Common myeloid progenitor, CD34-positive (primary cell): Measurements from ENCODE around the gene OTOS.

Experiments
- CTCF ChIA-PET: fragments of 350-600 bp; sonication (Branson Sonifier 250); formaldehyde crosslinking; loops from one replicate; lab custom pipeline; 2021; ENCODE audit warnings: antibody characterized with exemption; lab: Charles Lee
- POLR2A ChIA-PET: fragments of 350-600 bp; sonication (Branson Sonifier 250); formaldehyde crosslinking; loops from one replicate; lab custom pipeline; 2021; ENCODE audit warnings: antibody characterized with exemption; lab: Charles Lee
- DNase-seq, 3 donors: peaks; one replicate each; pipeline versions ENCODE4 v3.0.0 to v3.0.0-alpha.2; 2013
- H3K27ac ChIP-seq, 2 experiments: 1 replicate in 1 of 2; 2 replicates in 1 of 2; pipeline ENCODE4 v1.7.0; 2013; ENCODE audit warnings: inconsistent platforms in 2 of 2, low read length in 2 of 2, mild to moderate bottlenecking in 2 of 2, low read depth in 1 of 2, moderate library complexity in 1 of 2; ENCODE audit not compliant: severe bottlenecking in 2 of 2, insufficient read depth in 1 of 2, poor library complexity in 1 of 2
- H3K27me3 ChIP-seq, 5 experiments: replicated peaks in 2 of 5; 1 replicate in 3 of 5; 2 replicates in 2 of 5; pipeline versions ENCODE4 v1.6.1 to v1.7.0; 2013; ENCODE audit warnings: low read length in 4 of 5, mild to moderate bottlenecking in 2 of 5, moderate library complexity in 2 of 5, inconsistent platforms in 1 of 5; ENCODE audit not compliant: insufficient read depth in 5 of 5, control insufficient read depth in 4 of 5
- H3K36me3 ChIP-seq, 4 experiments: 1 replicate in 2 of 4; 2 replicates in 2 of 4; pipeline versions ENCODE4 v1.6.1 to v1.7.0; 2013; ENCODE audit warnings: low read length in 3 of 4, control low read depth in 1 of 4, mild to moderate bottlenecking in 1 of 4; ENCODE audit not compliant: control insufficient read depth in 4 of 4, insufficient read depth in 4 of 4
- H3K4me1 ChIP-seq, 4 experiments: 1 replicate in 3 of 4; 2 replicates in 1 of 4; pipeline versions ENCODE4 v1.6.1 to v1.7.1; 2013; ENCODE audit warnings: low read length in 3 of 4, mild to moderate bottlenecking in 3 of 4, control low read depth in 1 of 4, inconsistent platforms in 1 of 4, moderate library complexity in 1 of 4; ENCODE audit not compliant: control insufficient read depth in 4 of 4, insufficient read depth in 4 of 4; ENCODE audit errors: control extremely low read depth in 1 of 4
- H3K4me3 ChIP-seq, 7 experiments: 1 replicate in 4 of 7; 2 replicates in 3 of 7; pipeline versions ENCODE4 v1.5.1 to v1.7.0; 2013; ENCODE audit warnings: mild to moderate bottlenecking in 7 of 7, low read length in 6 of 7, moderate library complexity in 6 of 7, inconsistent platforms in 2 of 7, low read depth in 2 of 7, control low read depth in 1 of 7; ENCODE audit not compliant: insufficient read depth in 4 of 7, control insufficient read depth in 1 of 7; ENCODE audit errors: extremely low read depth in 1 of 7
- H3K9me3 ChIP-seq, 5 experiments: 1 replicate in 4 of 5; 2 replicates in 1 of 5; pipeline versions ENCODE4 v1.6.1 to v1.7.1; 2013; ENCODE audit warnings: low read length in 4 of 5, mild to moderate bottlenecking in 2 of 5, inconsistent platforms in 1 of 5, low read depth in 1 of 5, moderate library complexity in 1 of 5; ENCODE audit not compliant: control insufficient read depth in 4 of 5, insufficient read depth in 2 of 5; ENCODE audit errors: control extremely low read depth in 1 of 5
- WGBS: methylation state at CpG from one replicate; pipeline ENCODE4 v1.1.5; 2013; ENCODE audit not compliant: insufficient coverage; 5-methylcytosine and 5-hydroxymethylcytosine counted together

Gene OTOS

DNA sequence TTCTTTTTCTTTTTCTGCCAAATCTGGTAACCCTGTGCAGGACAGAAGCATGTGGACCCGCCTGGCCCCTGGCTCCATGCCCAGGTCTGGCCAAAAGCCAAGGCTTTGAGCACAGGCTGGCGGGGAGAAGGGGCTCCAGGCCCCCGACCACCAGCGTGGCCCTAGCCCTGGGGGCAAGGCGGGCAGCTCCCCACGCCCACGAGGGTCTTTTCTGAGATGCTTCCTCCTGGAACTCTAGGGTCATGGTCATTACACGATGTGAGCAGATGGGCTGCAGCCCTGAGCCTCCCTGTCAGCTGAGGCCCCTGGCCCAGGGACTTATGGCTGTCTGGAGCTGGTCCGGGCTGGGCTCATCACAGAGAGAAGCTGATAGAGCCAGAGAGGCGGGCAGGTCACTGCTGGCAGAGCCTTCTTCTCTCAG is 5.7 kb upstream of the OTOS start:
- CTCF ChIA-PET: interaction anchor here (9.7 kb wide), 1 partner anchor 84 kb away, joined by 161 read pairs; no protein-coding TSS in a partner anchor
- no peaks in the 10 kb centered on the region for H3K9me3 ChIP-seq
- H3K27ac ChIP-seq: no peak overlapping the region
- H3K4me3 ChIP-seq: no peak overlapping the region
- H3K4me1 ChIP-seq: peaks cover 0 to 3% (median 0%) of the 10 kb centered on the region in 4 experiments
- no peaks in the 10 kb centered on the region for H3K36me3 ChIP-seq
- peaks cover 0 to 5% (median 2%) of the 10 kb centered on the region in 5 experiments for H3K27me3 ChIP-seq
- POLR2A ChIA-PET: no interaction called here
- no peak for DNase-seq
- 77% methylated on average over 9 of the region's 10 CpGs for WGBS

DNA sequence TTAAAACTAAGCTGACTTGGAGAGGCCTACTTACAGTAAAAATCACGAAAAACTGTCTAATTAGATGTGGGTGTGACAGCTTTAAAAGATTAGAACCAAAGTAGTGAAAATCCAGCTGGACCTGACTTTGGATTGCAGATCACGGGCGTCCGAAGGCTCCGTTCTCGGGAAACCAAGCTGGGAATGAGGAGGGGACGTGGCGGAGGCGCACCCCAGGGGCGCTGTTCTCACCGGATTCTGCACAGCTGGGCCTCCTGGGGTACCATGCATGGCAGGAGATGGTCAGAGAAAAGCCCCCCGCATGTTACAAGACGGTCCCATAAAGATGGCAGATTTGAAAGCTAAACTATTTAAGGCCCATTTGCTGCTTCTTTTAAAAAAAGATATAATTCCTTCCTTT is 5.0 kb upstream of the OTOS start:
- ChIA-PET POLR2A (no interaction called here), CTCF (interaction anchor here (1.0 to 9.7 kb wide), 2 partner anchors 34 to 83 kb away, joined by 3 to 161 read pairs; no protein-coding TSS in a partner anchor)
- no peaks in the 10 kb centered on the region for H3K9me3 ChIP-seq
- no peak for DNase-seq
- H3K36me3 ChIP-seq: no peaks in the 10 kb centered on the region
- no peak overlapping the region for H3K27ac ChIP-seq
- H3K4me3 ChIP-seq: no peak overlapping the region
- H3K4me1 ChIP-seq: peaks cover 0 to 3% (median 0%) of the 10 kb centered on the region in 4 experiments
- H3K27me3 ChIP-seq: peaks cover 0 to 7% (median 2%) of the 10 kb centered on the region in 5 experiments
- 72% methylated on average over 8 of the region's 13 CpGs for WGBS

DNA sequence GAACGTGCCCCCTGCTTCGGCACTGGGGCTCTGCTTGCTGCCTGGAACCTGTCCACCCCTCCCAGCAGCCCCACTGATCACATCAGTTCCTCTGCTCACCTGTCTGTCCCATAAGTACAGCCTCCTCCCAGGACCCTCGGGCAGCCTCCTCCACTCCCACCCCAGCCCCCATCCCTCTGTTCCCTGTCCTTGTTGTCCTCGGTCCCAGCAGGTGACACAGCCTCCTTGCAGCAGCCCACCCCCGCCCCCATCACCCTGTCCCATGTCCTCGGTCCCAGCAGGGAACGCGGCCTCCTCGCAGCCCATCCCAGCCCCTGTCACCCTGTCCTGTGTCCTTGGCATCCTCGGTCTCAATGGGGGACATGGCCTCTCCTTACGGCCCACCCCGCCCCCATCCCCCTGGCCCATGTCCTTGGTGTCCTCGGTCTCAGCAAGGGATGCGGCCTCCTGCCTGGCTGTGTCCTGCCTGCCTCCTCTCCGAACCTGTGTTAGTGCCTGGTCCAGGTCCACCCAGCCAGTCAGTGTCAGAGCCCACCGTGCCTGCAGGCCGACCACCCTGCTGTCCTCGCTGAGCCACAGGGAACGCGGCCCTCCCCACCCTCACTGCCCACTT is 4.3 kb upstream of the OTOS start:
- Histone ChIP-seq H3K27me3 (peaks cover 0 to 8% (median 2%) of the 10 kb centered on the region in 5 experiments), H3K4me1 (peaks cover 0 to 3% (median 0%) of the 10 kb centered on the region in 4 experiments), H3K36me3 (no peaks in the 10 kb centered on the region), H3K4me3 (no peak overlapping the region), H3K27ac (no peak overlapping the region), H3K9me3 (no peaks in the 10 kb centered on the region)
- DNase-seq: no peak
- WGBS: 84% methylated on average over 18 of the region's 20 CpGs
- POLR2A ChIA-PET: no interaction called here
- CTCF ChIA-PET: interaction anchor here (1.0 to 9.7 kb wide), 5 partner anchors 10 to 88 kb away, joined by 3 to 161 read pairs (median 4); no protein-coding TSS in a partner anchor

DNA sequence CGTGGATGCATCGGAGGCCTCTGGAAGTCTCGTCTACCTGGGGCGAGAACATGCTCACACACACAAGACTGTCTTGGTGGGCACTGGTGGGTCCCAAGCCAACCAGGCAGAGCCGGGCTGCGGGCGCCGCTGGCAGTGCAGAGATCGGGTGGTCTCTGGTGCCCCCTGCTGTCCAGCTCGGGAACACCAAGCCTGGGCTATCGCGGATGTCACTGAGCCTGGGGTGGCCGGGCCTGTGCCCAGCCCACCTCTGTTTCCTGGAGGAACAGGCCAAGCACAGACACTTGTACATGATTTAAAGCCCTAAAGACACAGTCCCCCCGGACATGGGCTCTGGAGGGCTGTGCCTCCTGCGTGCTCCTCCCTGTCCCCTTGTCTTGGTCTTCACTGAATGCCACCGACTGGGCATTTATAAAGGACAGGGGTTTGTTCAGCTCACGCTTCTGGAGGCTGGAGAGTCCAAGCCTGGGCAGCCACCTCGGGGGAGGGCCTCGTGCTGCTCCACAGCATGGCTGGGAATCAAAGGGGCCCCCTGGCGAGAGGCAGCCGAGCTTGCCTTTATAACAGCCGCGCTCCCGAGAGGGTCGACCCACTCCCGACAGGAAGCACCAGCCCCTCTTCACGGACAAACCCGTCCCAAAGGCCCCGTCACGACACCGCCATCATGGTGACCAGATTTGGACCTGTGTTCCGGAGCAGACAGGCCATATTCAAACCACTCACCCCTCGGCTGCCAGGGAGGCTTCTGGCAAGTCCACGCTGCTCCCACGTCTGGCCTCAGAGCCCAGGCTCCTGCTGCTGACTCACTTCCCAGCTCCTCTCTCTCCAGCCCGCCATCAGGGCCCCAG is 3.6 kb upstream of the OTOS start:
- H3K27ac ChIP-seq: no peak overlapping the region
- peak; percentile 55 to 81 (median 76) for DNase-seq
- ChIA-PET POLR2A (no interaction called here), CTCF (interaction anchor here (0.6 to 9.7 kb wide), 6 partner anchors 9 to 653 kb away, joined by 3 to 161 read pairs (median 4); no protein-coding TSS in a partner anchor)
- no peaks in the 10 kb centered on the region for H3K9me3 ChIP-seq
- no peak overlapping the region for H3K4me3 ChIP-seq
- H3K4me1 ChIP-seq: peaks cover 0 to 3% (median 0%) of the 10 kb centered on the region in 4 experiments
- 47% methylated on average over 34 of the region's 36 CpGs for WGBS
- H3K36me3 ChIP-seq: no peaks in the 10 kb centered on the region
- H3K27me3 ChIP-seq: peaks cover 0 to 8% (median 2%) of the 10 kb centered on the region in 5 experiments

DNA sequence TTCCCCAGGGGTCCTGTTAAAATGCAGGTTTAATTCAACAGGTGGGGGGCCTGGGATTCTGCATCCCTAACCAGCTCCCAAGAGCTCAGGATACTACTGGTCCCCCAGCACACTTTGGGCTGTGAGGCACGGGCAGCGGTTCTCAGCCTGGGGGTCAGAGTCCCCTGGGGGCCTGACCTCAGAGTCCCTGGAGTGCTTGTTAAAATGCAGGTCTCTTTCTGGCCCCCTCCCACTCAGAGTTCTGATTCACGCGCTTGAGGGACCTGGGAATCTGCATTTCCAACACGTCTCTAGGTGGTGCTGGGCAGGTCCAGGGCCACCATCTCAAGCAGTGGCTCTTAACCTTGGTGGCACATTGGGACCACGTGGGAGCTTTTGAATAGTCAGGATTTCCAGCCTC is 2.8 kb upstream of the OTOS start:
- 73% methylated on average over 6 of the region's 6 CpGs for WGBS
- CTCF ChIA-PET: interaction anchor here (0.6 to 9.7 kb wide), 7 partner anchors 9 to 654 kb away, joined by 3 to 161 read pairs (median 4); no protein-coding TSS in a partner anchor
- no peak for DNase-seq
- H3K4me1 ChIP-seq: peaks cover 0 to 3% (median 0%) of the 10 kb centered on the region in 4 experiments
- H3K27ac ChIP-seq: no peak overlapping the region
- peaks cover 0 to 8% (median 4%) of the 10 kb centered on the region in 5 experiments for H3K27me3 ChIP-seq
- POLR2A ChIA-PET: no interaction called here
- H3K9me3 ChIP-seq: no peaks in the 10 kb centered on the region
- no peaks in the 10 kb centered on the region for H3K36me3 ChIP-seq
- H3K4me3 ChIP-seq: no peak overlapping the region

DNA sequence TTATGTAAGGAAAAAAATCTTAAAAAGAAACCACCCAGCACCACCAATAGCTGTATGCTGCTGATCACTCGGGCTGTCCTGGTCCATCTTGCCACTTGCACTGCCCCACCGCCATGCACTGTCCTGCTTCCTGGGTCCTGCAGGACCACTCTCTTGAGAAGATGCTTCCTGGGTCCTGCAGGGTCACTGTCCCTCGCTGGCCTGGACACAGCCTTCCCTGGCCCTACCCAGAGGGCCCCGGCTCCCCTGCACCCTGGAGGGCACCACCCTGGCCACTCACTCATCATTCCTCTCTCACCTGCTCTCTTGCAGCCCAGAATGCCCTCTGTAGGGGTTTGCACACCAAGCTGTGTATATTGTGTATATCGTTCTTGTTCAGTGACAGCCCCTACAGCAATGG is 2.4 kb upstream of the OTOS start:
- Histone ChIP-seq H3K36me3 (no peaks in the 10 kb centered on the region), H3K4me1 (peaks cover 0 to 3% (median 0%) of the 10 kb centered on the region in 4 experiments), H3K27ac (no peak overlapping the region), H3K4me3 (no peak overlapping the region), H3K9me3 (no peaks in the 10 kb centered on the region), H3K27me3 (peaks cover 0 to 8% (median 6%) of the 10 kb centered on the region in 5 experiments)
- CTCF ChIA-PET: interaction anchor here (0.7 to 9.7 kb wide), 6 partner anchors 10 to 198 kb away, joined by 3 to 161 read pairs (median 4); no protein-coding TSS in a partner anchor
- DNase-seq: no peak
- POLR2A ChIA-PET: no interaction called here
- whole genome bisulfite sequencing: 95% methylated on average over 4 of the region's 5 CpGs
